Measurements from ENCODE around the gene APAF1.

DNA sequence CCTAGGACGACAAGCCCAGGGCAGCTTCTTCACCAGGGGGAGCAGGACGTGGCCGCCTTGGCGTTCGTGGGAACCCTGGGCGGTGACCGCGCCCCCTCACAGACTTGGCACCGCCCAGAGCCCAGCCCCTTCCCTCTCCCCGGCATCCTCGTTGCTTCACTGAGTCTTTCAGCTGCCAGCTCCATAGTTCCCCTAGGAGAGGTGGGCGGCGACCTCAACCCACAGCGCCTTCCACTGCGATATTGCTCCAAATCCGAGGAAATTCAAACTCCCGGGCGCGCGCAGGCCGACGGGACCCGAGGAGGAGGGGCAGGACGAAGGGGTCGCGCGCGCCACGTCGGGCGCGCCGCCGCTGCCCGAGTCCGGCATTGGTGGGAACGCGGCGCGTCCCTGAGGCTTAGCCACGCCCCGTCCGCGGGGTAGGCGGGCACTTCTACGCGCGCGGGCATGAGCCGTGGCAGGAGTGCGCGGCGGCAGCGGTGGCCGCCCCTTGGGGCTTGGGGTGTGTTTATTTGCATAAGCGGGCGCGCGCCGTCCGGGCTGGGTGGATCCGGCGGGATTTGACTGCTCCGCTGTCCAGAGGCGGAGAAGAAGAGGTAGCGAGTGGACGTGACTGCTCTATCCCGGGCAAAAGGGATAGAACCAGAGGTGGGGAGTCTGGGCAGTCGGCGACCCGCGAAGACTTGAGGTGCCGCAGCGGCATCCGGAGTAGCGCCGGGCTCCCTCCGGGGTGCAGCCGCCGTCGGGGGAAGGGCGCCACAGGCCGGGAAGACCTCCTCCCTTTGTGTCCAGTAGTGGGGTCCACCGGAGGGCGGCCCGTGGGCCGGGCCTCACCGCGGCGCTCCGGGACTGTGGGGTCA is at the start of gene APAF1, which contains the start of gene IKBIP:
- TF ChIP-seq ZNF605 (CRISPR knock-in tag; IDR thresholded peaks at IDR 0.05) = 0 out of 2 replicates have a peak, but pooled peaks have one; percentile 10
- TF ChIP-seq, protein P1, sequence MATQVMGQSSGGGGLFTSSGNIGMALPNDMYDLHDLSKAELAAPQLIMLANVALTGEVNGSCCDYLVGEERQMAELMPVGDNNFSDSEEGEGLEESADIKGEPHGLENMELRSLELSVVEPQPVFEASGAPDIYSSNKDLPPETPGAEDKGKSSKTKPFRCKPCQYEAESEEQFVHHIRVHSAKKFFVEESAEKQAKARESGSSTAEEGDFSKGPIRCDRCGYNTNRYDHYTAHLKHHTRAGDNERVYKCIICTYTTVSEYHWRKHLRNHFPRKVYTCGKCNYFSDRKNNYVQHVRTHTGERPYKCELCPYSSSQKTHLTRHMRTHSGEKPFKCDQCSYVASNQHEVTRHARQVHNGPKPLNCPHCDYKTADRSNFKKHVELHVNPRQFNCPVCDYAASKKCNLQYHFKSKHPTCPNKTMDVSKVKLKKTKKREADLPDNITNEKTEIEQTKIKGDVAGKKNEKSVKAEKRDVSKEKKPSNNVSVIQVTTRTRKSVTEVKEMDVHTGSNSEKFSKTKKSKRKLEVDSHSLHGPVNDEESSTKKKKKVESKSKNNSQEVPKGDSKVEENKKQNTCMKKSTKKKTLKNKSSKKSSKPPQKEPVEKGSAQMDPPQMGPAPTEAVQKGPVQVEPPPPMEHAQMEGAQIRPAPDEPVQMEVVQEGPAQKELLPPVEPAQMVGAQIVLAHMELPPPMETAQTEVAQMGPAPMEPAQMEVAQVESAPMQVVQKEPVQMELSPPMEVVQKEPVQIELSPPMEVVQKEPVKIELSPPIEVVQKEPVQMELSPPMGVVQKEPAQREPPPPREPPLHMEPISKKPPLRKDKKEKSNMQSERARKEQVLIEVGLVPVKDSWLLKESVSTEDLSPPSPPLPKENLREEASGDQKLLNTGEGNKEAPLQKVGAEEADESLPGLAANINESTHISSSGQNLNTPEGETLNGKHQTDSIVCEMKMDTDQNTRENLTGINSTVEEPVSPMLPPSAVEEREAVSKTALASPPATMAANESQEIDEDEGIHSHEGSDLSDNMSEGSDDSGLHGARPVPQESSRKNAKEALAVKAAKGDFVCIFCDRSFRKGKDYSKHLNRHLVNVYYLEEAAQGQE (IDR thresholded peaks at IDR 0.05; ENCODE audit: borderline replicate concordance in 1 of 2, low read depth in 1 of 2, low read length in 2 of 2) = no peak
- TF ChIP-seq POLR2AphosphoS5 (IDR thresholded peaks at IDR 0.05; ENCODE audit: low read depth, low read length) = peak; percentile 68; the same call in 1 of the 2 replicates
- TF ChIP-seq FOSL1 (CRISPR knock-in tag; IDR thresholded peaks at IDR 0.05; ENCODE audit: borderline replicate concordance) = no peak
- TF ChIP-seq, protein P2, sequence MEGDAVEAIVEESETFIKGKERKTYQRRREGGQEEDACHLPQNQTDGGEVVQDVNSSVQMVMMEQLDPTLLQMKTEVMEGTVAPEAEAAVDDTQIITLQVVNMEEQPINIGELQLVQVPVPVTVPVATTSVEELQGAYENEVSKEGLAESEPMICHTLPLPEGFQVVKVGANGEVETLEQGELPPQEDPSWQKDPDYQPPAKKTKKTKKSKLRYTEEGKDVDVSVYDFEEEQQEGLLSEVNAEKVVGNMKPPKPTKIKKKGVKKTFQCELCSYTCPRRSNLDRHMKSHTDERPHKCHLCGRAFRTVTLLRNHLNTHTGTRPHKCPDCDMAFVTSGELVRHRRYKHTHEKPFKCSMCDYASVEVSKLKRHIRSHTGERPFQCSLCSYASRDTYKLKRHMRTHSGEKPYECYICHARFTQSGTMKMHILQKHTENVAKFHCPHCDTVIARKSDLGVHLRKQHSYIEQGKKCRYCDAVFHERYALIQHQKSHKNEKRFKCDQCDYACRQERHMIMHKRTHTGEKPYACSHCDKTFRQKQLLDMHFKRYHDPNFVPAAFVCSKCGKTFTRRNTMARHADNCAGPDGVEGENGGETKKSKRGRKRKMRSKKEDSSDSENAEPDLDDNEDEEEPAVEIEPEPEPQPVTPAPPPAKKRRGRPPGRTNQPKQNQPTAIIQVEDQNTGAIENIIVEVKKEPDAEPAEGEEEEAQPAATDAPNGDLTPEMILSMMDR (CRISPR knock-in tag; IDR thresholded peaks at IDR 0.05) = peak; percentile 12; the same call in 1 of the 2 replicates
